SK-N-MC (cell line): ENCODE measurements around the gene PAK5.

Experiments
- EZH2 ChIP-seq: fragments of 200-600 bp; sonication (generic); IDR thresholded peaks from one replicate; pipeline ENCODE4 v1.6.1; 2017; ENCODE audit warnings: antibody characterized with exemption
- POLR2AphosphoS5 ChIP-seq: IDR thresholded peaks from 2 replicates; pipeline ENCODE4 v1.6.1; 2012; ENCODE audit warnings: mild to moderate bottlenecking, low read depth, low read length, borderline replicate concordance

DNA sequence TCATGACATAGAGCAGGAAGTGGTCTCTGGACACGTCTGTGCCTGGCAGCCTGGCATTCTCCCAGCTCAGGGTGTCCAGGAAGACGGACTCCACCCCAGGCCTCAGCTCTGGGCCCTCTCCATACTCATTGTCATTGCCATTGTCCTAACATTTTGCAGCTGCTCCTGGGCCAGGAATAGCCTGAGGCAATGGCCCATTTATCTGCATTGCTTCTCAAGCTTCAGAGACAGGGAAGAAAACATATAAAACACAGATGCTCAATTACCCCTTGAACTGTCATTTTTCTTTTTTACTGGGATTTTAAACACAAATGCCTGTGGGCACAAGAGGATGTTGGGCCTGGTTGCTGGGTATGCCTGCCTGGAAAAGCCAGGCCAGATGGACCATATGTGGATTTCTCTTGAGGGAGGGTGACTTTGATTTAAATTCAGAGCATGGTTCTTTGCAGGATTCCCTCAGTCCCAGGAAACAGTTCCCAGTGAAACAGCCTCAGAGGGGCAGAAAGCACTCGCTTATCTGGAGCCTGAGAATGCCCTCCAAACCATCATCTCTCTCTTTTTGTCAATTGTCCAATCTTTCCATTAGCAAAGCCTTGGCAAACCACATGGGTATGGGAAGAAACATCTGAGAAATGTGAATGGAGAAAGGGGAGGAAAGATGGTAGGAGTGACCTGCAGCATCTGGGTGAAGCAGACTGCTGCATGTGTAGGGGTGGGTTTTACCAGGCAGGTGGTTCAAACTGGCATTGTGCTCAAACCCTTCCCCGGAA, 306.6 kb downstream of the PAK5 start:
- TF ChIP-seq EZH2 (no peak), POLR2AphosphoS5 (no peak)
